T-helper 9 cell (primary cell): Measurements from ENCODE around the gene APH1B.

ENCODE experiments used
- DNase-seq: peaks from one replicate; pipeline ENCODE4 v3.0.0-alpha.2; 2020

Gene APH1B

DNA sequence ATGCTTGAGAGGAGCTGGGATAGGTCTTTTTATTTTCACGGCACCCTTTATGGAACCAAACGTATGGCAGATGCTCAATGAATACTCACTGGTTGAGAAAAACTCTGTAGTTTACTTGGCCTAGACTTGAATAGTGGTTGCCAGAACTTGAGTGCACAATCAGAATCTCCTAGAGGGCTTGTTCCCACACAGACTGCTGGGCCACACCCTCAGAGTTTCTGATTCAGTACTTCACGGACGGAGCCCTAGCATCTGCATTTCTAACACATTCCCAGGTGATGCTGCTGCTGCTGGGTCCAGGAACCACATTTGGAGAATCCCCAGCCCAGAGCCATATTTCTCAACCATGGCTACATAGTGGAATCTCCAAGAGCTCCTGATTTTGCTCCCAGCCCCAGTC lies 79.7 kb downstream of the APH1B start:
- no peak for DNase-seq

DNA sequence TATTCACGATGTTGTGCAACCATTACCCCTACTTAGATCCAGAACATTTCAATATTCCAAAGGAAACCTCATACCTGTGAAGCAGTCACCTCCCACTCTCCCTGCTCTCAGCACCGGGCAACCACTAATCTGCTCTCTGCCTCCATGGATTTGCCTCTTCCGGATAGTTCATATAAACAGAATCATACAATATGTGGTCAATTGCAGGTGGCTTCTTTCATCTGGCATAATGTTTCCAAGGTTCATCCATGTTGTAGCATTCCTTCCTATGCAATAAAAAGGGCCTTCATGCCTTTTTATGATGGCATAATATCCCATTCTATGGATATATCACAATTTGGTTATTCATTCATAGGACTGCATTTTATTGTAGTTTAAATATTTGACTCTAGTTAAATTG lies 80.3 kb downstream of the APH1B start:
- no peak for DNase-seq

DNA sequence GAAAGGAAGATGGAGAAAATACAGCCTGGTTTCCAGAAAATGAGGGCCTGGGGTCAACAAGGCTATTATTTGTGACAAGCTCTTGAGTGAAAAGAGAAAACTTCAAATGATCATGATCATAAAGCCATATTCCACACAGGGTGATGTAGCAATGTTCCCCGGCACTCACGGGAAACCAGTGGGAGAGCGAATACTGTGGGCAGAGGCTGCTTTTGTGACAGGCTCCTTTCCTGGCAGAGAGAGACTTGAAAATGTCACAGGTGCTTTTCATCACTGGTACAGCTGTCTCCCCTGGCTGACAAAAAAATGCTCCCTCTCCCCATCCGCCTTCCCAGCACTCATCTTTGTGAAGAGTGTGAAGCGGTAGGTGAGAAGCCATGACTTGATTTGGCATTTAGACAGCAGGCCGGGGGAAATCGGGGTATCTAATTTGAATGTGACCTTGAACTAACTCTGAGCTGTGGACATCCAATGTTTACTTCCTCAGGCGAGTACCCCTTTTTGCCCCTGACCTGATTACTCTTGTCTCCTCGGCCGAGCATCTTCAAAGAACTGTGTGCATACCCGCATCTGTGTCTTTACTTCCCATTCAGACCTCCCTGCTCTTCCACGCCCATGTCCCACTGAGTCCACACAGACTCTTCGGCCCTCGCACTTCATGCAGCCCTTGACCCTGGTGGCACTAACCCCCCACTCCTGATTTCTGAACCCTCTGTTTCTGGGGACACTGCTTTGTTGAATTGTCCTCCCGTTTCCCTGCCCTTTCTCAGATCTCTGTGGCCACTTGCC lies 81.0 kb downstream of the APH1B start:
- no peak for DNase-seq
